ENCODE measurements around the gene C5orf34.
"Not testable (repeated sequence)": the region's sequence is repeated elsewhere in the genome, so short reads cannot be mapped to it uniquely, and the experiment has no call there.

C5orf34 gene

DNA sequence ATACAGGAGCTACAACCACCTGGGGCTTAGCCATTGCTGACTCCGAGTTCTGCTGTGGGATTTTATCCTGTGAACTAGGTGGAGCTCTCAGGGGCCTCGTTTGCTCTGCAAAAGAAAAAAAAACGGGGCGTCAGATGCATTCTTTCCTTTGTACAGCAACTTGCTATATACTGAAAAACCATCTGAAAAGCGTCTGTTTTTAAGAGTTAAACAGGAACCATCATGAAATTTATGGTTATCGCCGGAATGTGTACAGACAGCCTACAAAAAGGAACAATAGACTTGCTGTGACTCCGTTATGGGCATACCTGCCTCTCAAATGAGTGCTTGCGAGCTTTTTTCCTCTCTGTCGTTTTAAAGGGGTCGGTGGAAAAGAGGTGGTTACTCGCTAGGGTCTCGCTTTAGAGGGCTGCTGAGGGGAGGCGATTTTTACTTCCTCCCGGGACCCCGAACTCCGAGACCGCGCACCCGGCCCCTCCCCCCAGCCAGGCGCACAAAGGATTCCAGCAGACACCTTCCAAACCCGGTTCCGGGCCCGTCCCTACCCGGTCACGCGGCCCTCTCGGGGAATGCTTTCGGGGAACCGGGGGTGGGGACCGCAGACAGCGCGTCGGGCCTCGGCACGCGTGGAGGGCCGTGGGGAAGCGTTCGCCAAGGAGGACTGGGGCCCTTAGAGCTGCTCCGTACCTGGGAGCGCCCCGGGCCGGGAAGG lies 41.1 kb upstream of the C5orf34 start:
- H3K4me3 ChIP-seq (ENCODE audit: low read depth, low read length), result peak overlapping the region; percentile 94
- TF ChIP-seq, protein P1, sequence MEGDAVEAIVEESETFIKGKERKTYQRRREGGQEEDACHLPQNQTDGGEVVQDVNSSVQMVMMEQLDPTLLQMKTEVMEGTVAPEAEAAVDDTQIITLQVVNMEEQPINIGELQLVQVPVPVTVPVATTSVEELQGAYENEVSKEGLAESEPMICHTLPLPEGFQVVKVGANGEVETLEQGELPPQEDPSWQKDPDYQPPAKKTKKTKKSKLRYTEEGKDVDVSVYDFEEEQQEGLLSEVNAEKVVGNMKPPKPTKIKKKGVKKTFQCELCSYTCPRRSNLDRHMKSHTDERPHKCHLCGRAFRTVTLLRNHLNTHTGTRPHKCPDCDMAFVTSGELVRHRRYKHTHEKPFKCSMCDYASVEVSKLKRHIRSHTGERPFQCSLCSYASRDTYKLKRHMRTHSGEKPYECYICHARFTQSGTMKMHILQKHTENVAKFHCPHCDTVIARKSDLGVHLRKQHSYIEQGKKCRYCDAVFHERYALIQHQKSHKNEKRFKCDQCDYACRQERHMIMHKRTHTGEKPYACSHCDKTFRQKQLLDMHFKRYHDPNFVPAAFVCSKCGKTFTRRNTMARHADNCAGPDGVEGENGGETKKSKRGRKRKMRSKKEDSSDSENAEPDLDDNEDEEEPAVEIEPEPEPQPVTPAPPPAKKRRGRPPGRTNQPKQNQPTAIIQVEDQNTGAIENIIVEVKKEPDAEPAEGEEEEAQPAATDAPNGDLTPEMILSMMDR (IDR thresholded peaks at IDR 0.05; ENCODE audit: borderline replicate concordance, insufficient read depth, low read depth, low read length), result no peak

DNA sequence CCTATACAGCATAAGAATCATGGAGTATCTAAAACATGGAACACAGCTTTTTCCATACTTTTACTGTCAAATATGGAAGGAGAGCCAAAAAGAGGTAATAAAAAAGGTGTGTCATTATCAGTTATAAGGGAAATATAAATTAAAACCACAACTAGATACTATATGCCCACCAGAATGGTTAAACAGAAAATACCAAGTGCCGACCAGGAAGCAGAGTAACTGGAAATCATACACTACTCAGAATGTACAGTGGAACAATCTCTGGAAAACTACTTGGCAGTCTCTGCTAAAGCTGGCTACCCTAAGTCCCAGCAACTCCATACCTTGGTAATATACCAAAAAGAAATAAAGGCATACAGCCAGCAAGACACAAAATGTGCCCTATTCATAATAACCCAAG lies 39.5 kb upstream of the C5orf34 start:
- TF ChIP-seq, protein P1 (IDR thresholded peaks at IDR 0.05; ENCODE audit: borderline replicate concordance, insufficient read depth, low read depth, low read length), result no peak
- no peak overlapping the region for H3K4me3 ChIP-seq (ENCODE audit: low read depth, low read length)

DNA sequence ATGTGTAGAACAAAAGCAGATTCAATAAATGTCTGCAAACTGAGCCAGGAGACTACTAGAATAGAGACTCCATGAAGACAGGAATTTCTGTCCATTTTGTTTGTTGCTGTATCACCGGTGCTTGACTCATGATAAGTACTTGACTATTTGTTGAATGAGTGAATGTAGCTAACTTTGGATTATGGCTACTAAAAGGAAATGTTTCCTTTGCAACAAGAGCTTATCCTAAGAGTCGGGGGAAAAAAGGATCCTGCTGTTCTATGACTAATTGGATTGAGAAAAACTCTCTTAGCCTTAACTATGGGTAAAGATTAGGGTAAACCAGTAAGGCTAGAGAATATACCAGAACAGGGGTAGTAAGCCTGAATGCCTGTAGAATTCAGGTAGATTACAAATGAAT lies 38.4 kb upstream of the C5orf34 start:
- H3K4me3 ChIP-seq (ENCODE audit: low read depth, low read length), result no peak overlapping the region
- TF ChIP-seq, protein P1 (IDR thresholded peaks at IDR 0.05; ENCODE audit: borderline replicate concordance, insufficient read depth, low read depth, low read length), result no peak

DNA sequence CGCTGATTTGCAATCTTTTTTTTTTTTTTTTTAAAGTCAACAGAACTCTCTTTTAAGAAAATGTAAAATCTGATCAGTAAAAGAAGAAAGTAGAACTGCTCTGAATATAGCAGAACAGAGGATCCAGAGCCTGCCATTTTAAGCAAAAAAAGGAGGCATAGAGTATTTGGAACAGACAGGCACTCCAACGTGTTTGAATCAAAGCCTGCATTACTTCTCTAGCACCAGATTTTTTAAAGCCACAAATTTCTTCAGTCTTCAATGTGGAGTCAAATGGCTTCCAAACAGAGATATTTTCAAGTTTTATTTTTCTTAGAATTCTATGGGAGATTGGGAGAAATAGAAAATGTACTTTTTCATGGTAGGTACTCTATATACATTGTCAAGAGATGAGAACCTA lies 36.8 kb upstream of the C5orf34 start:
- TF ChIP-seq, protein P1 (IDR thresholded peaks at IDR 0.05; ENCODE audit: borderline replicate concordance, insufficient read depth, low read depth, low read length), result no peak
- H3K4me3 ChIP-seq (ENCODE audit: low read depth, low read length), result no peak overlapping the region

DNA sequence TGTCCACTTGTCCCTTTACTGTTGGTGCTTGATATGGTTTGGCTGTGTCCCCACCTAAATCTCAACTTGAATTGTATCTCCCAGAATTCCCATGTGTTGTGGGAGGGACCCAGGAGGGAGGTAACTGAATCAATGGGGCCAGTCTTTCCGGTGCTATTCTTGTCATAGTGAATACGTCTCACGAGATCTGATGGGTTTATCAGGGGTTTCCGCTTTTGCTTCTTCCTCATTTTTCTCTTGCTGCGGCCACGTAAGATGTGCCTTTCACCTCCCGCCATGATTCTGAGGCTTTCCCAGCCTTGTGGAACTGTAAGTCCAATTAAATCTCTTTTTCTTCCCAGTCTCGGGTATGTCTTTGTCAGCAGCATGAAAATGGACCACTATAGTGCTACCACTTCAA lies 34.3 kb upstream of the C5orf34 start:
- not testable (repeated sequence) for H3K4me3 ChIP-seq (ENCODE audit: low read depth, low read length)

DNA sequence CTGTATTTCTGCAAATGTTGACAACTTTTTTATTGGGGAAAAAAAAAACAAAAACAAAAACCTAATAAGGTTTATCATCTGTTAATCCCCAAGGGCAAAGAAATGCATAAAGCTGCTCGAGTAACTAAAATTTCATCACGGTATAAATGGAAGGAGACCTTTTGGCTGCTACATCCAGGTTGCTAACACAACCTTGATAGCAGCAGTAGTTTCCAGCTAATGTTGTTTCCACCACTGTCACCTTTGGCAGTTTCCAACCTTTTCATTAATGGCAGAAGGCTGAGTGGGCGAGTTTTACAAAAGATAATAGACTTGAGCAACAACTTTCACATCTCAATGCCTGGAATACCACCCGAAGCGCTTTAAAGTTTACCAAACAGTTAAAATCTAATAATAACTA lies 33.4 kb upstream of the C5orf34 start:
- no peak overlapping the region for H3K4me3 ChIP-seq (ENCODE audit: low read depth, low read length)
- TF ChIP-seq, protein P1 (IDR thresholded peaks at IDR 0.05; ENCODE audit: borderline replicate concordance, insufficient read depth, low read depth, low read length), result no peak

DNA sequence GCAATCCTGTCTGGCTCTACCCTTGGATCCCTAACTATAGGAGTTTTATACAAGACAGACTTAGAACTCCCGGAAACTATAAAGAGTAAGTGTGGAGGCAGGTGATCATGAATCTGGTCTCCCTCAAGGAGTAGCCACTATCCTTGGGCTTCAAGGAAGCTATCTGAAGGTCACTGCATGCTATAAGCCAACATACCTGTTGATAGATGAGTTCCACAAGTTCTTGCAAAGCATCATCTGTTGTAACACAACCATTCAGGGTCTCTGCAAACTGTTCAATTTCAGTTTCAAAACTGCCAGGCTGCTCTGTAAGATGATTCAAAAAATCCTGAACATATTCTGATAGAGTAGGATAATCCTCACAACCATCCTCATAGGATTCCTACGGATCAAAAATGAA lies 32.6 kb upstream of the C5orf34 start:
- H3K4me3 ChIP-seq (ENCODE audit: low read depth, low read length), result no peak overlapping the region
- TF ChIP-seq, protein P1 (IDR thresholded peaks at IDR 0.05; ENCODE audit: borderline replicate concordance, insufficient read depth, low read depth, low read length), result no peak
